HL-60 (cell line): ENCODE data around the gene RAP1GAP.

Source experiments
- CTCF ChIP-seq: IDR thresholded peaks from one replicate; pipeline ENCODE4 v1.5.1; 2011; ENCODE audit warnings: low read length, control low read depth, inconsistent platforms; ENCODE audit not compliant: insufficient read depth
- GABPA ChIP-seq: IDR thresholded peaks from 2 replicates; pipeline ENCODE4 v1.6.1; 2012; ENCODE audit warnings: low read depth
- POLR2AphosphoS5 ChIP-seq: IDR thresholded peaks from 2 replicates; pipeline ENCODE4 v1.6.1; 2012; ENCODE audit warnings: low read depth
- REST ChIP-seq: IDR thresholded peaks from 2 replicates; pipeline ENCODE4 v1.6.1; 2012; ENCODE audit warnings: low read depth; ENCODE audit not compliant: insufficient replicate concordance
- SPI1 ChIP-seq: IDR thresholded peaks from 2 replicates; pipeline ENCODE4 v1.6.1; 2012; ENCODE audit warnings: low read depth, mild to moderate bottlenecking, borderline replicate concordance

GRCh38 chr1:21562896-21563295 is 106.3 kb downstream of the RAP1GAP start:
- TF ChIP-seq CTCF = no peak
- no peak for TF ChIP-seq REST
- no peak for TF ChIP-seq POLR2AphosphoS5
- TF ChIP-seq SPI1 = no peak
- no peak for TF ChIP-seq GABPA
